ENCODE measurements around the gene TSPEAR.

DNA sequence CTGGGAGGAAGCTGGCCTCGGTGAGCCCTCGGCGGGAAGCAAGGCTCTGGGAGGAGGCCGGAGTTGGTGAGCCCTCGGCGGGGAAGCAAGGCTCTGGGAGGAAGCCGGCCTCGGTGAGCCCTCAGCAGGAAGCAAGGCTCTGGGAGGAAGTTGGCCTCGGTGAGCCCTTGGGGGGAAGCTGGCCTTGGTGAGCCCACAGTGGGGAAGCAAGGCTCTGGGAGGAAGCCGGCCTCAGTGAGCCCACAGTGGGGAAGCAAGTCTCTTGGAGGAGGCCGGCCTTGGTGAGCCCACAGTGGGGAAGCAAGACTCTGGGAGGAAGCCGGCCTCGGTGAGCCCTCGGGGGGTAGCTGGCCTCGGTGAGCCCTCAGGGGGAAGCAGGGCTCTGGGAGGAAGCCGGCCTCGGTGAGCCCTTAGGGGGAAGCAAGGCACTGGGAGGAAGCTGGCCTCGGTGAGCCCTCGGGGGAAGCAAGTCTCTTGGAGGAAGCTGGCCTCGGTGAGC, 207.4 kb downstream of the TSPEAR start:
- TF ChIP-seq, protein P1, sequence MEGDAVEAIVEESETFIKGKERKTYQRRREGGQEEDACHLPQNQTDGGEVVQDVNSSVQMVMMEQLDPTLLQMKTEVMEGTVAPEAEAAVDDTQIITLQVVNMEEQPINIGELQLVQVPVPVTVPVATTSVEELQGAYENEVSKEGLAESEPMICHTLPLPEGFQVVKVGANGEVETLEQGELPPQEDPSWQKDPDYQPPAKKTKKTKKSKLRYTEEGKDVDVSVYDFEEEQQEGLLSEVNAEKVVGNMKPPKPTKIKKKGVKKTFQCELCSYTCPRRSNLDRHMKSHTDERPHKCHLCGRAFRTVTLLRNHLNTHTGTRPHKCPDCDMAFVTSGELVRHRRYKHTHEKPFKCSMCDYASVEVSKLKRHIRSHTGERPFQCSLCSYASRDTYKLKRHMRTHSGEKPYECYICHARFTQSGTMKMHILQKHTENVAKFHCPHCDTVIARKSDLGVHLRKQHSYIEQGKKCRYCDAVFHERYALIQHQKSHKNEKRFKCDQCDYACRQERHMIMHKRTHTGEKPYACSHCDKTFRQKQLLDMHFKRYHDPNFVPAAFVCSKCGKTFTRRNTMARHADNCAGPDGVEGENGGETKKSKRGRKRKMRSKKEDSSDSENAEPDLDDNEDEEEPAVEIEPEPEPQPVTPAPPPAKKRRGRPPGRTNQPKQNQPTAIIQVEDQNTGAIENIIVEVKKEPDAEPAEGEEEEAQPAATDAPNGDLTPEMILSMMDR (IDR thresholded peaks at IDR 0.05; ENCODE audit: low read length) = no peak
- no peak for TF ChIP-seq EZH2 (IDR thresholded peaks at IDR 0.05; ENCODE audit: borderline replicate concordance, low read length)
